A549 (cell line): ENCODE data around the gene SRGAP3.

ENCODE experiments used
- HOXB5 ChIP-seq: fragments of 250-450 bp; sonication (Bioruptor Pico); IDR thresholded peaks from 2 replicates; pipeline ENCODE4 v1.5.0; 2020; ENCODE audit warnings: mild to moderate bottlenecking, moderate library complexity
- TF ChIP-seq, protein P1 (sequence below): fragments of >200 bp; sonication (Bioruptor Twin); formaldehyde crosslinking; IDR thresholded peaks from 3 replicates; pipeline ENCODE4 v1.5.1; 2016
- TF ChIP-seq, protein P2 (sequence below): fragments of 200-600 bp; sonication (generic); IDR thresholded peaks from 2 replicates; pipeline ENCODE4 v1.6.1; 2016; ENCODE audit warnings: antibody characterized with exemption, mild to moderate bottlenecking, moderate library complexity

DNA sequence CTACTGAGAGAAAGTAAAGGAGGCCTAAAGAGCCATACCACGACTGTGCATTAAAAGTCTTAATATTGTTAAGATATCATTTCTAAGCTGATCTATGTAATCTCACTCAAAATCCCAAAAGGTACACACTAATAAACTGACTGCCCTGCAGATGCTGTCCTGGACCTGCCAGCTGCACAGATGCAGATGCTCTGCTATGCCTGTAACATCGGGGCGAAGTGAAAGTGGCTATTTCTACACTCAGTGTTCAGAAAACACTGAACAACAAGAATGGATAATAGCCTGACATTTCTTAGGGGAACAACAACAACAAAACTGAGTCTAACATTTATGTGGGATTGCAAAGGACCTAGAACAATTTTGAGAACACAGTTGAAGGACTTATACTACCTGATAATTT, 318.1 kb downstream of the SRGAP3 start:
- TF ChIP-seq, protein P1, sequence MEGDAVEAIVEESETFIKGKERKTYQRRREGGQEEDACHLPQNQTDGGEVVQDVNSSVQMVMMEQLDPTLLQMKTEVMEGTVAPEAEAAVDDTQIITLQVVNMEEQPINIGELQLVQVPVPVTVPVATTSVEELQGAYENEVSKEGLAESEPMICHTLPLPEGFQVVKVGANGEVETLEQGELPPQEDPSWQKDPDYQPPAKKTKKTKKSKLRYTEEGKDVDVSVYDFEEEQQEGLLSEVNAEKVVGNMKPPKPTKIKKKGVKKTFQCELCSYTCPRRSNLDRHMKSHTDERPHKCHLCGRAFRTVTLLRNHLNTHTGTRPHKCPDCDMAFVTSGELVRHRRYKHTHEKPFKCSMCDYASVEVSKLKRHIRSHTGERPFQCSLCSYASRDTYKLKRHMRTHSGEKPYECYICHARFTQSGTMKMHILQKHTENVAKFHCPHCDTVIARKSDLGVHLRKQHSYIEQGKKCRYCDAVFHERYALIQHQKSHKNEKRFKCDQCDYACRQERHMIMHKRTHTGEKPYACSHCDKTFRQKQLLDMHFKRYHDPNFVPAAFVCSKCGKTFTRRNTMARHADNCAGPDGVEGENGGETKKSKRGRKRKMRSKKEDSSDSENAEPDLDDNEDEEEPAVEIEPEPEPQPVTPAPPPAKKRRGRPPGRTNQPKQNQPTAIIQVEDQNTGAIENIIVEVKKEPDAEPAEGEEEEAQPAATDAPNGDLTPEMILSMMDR: no peak
- no peak for TF ChIP-seq HOXB5 (CRISPR knock-in tag)
- TF ChIP-seq, protein P2, sequence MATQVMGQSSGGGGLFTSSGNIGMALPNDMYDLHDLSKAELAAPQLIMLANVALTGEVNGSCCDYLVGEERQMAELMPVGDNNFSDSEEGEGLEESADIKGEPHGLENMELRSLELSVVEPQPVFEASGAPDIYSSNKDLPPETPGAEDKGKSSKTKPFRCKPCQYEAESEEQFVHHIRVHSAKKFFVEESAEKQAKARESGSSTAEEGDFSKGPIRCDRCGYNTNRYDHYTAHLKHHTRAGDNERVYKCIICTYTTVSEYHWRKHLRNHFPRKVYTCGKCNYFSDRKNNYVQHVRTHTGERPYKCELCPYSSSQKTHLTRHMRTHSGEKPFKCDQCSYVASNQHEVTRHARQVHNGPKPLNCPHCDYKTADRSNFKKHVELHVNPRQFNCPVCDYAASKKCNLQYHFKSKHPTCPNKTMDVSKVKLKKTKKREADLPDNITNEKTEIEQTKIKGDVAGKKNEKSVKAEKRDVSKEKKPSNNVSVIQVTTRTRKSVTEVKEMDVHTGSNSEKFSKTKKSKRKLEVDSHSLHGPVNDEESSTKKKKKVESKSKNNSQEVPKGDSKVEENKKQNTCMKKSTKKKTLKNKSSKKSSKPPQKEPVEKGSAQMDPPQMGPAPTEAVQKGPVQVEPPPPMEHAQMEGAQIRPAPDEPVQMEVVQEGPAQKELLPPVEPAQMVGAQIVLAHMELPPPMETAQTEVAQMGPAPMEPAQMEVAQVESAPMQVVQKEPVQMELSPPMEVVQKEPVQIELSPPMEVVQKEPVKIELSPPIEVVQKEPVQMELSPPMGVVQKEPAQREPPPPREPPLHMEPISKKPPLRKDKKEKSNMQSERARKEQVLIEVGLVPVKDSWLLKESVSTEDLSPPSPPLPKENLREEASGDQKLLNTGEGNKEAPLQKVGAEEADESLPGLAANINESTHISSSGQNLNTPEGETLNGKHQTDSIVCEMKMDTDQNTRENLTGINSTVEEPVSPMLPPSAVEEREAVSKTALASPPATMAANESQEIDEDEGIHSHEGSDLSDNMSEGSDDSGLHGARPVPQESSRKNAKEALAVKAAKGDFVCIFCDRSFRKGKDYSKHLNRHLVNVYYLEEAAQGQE: no peak
